Transverse colon (tissue), 4 donors: ENCODE results near the gene MAGI2. TPM values are rescaled to one million over a fixed set of nuclear protein-coding genes. Genes with fewer than 3 reads are reported as not detected.
A peak's percentile ranks its signal among the peaks of the same experiment; 100 is the strongest.

Experiments used
- DNase-seq: peaks from one replicate; pipeline ENCODE4 v3.0.0-alpha.2; 2019
- H3K27ac ChIP-seq, 4 donors: fragments of 200-600 bp; sonication (generic); 2 replicates each; pipeline ENCODE4 v1.5.1; 2016 to 2018; ENCODE audit warnings: inconsistent platforms in 4 of 4
- H3K27me3 ChIP-seq: fragments of 200-600 bp; sonication (generic); 2 replicates; pipeline ENCODE4 v1.5.1; 2017; ENCODE audit warnings: inconsistent platforms
- H3K36me3 ChIP-seq, 4 donors: fragments of 200-600 bp; sonication (generic); 2 replicates each; pipeline ENCODE4 v1.5.1; 2017 to 2019; ENCODE audit warnings: inconsistent platforms in 4 of 4
- H3K4me1 ChIP-seq, 4 donors: fragments of 200-600 bp; sonication (generic); 2 replicates each; pipeline ENCODE4 v1.5.1; 2017 to 2020; ENCODE audit warnings: inconsistent platforms in 4 of 4
- H3K4me3 ChIP-seq, 4 donors: fragments of 200-600 bp; sonication (generic); 1 replicate in 1 of 4; 2 replicates in 3 of 4; pipeline versions ENCODE4 v1.5.1 to v1.6.1; 2017 to 2019; ENCODE audit warnings: inconsistent platforms in 4 of 4
- H3K9me3 ChIP-seq, 2 donors: fragments of 200-600 bp; sonication (generic); 2 replicates each; pipeline ENCODE4 v1.5.1; 2017 to 2019; ENCODE audit warnings: inconsistent platforms in 2 of 2
- CTCF ChIP-seq, 5 experiments: fragments of 200-600 bp in 3 of 5; fragments of 450-650 bp in 2 of 5; sonication (generic) in 3 of 5; IDR thresholded peaks; 1 replicate in 2 of 5; 2 replicates in 3 of 5; pipeline ENCODE4 v1.5.1; 2016 to 2017; ENCODE audit warnings: antibody characterized with exemption in 5 of 5, inconsistent platforms in 3 of 5, mild to moderate bottlenecking in 2 of 5, moderate library complexity in 1 of 5
- EP300 ChIP-seq: sonication (generic); formaldehyde crosslinking; IDR thresholded peaks from one replicate; pipeline ENCODE4 v1.6.1; 2017; ENCODE audit warnings: antibody characterized with exemption, low read depth
- POLR2A ChIP-seq: fragments of 450-650 bp; IDR thresholded peaks from one replicate; pipeline ENCODE4 v1.6.1; 2016; ENCODE audit warnings: antibody characterized with exemption, mild to moderate bottlenecking, moderate library complexity
- POLR2AphosphoS5 ChIP-seq, 3 donors: sonication (generic); formaldehyde crosslinking; IDR thresholded peaks; one replicate each; pipeline ENCODE4 v1.6.1; 2016; ENCODE audit warnings: antibody characterized with exemption in 3 of 3
- WGBS, 2 donors: methylation state at CpG; one replicate each; pipeline ENCODE4 v1.1.5; 2018; ENCODE audit warnings: low coverage in 1 of 2; 5-methylcytosine and 5-hydroxymethylcytosine counted together
- in situ Hi-C, 4 donors: fragments of 200-750 bp; cut with MboI; loops; one replicate each; pipeline versions ENCODE4 v1.15.0 to v1.15.1; 2017; ENCODE audit warnings: low sequenced_read_pairs in 3 of 4, low pct_ligation_motif_present in 1 of 4, low pct_unique_long_range_greater_than_20kb in 1 of 4
- intact Hi-C: fragments of 100-400 bp; cut with DNase I; formaldehyde crosslinking; loops from one replicate; pipeline ENCODE4 v1.15.1; 2023; ENCODE audit warnings: low total_unique reads
- total RNA-seq, 4 donors: library from RNA; depleted of rRNA; stranded (reverse); fragments of >200 nt; gene quantifications; one replicate each; pipeline ENCODE4 v1.1.0, GENCODE V29; 2016

Gene MAGI2
- total RNA-seq, 4 donors from 2014 or later = 1.6 to 9.7 (median 4.1) TPM

GRCh38 chr7:79296553-79297320, 156.7 kb downstream of the MAGI2 start:
- in situ Hi-C loops (loop anchor here in 3 of 4 donors (25.0 kb wide), 2 partner anchors 716 to 741 kb away; no protein-coding TSS in a partner anchor), intact Hi-C loops (no loop called here)
- no peaks in the 10 kb centered on the region for H3K9me3 ChIP-seq
- H3K36me3 ChIP-seq = no peaks in the 10 kb centered on the region
- no peak overlapping the region for H3K4me3 ChIP-seq
- TF ChIP-seq CTCF (IDR thresholded peaks at IDR 0.05) (no peak), POLR2A (no peak), POLR2AphosphoS5 (IDR thresholded peaks at IDR 0.05) (no peak), EP300 (no peak)
- WGBS, 2 donors = 85 to 91% methylated on average over 1 of the region's 1 CpG
- no peak for DNase-seq
- no peaks in the 10 kb centered on the region for H3K27me3 ChIP-seq
- H3K27ac ChIP-seq = no peak overlapping the region
- peaks cover 0 to 4% (median 1%) of the 10 kb centered on the region in 4 donors for H3K4me1 ChIP-seq

- Histone ChIP-seq H3K36me3 (no peaks in the 10 kb centered on the region), H3K27me3 (no peaks in the 10 kb centered on the region), H3K4me1 (peaks cover 0 to 4% (median 1%) of the 10 kb centered on the region in 4 donors), H3K9me3 (no peaks in the 10 kb centered on the region), H3K4me3 (no peak overlapping the region), H3K27ac (no peak overlapping the region)
- TF ChIP-seq POLR2AphosphoS5 (IDR thresholded peaks at IDR 0.05) (no peak), POLR2A (no peak), EP300 (no peak), CTCF (IDR thresholded peaks at IDR 0.05) (no peak)
- in situ Hi-C loops = loop anchor here in 3 of 4 donors (25.0 kb wide), 2 partner anchors 719 to 744 kb away; no protein-coding TSS in a partner anchor
- 45 to 46% methylated on average over 4 to 7 of the region's 7 CpGs for WGBS, 2 donors
- DNase-seq = peak; percentile 40
- intact Hi-C loops = no loop called here
These were observed 159.8 kb downstream of the MAGI2 start for GRCh38 chr7:79293655-79294142.

- no peak for DNase-seq
- H3K36me3 ChIP-seq = no peaks in the 10 kb centered on the region
- H3K4me1 ChIP-seq = peaks cover 0 to 4% (median 1%) of the 10 kb centered on the region in 4 donors
- in situ Hi-C loops = loop anchor here in 3 of 4 donors (25.0 kb wide), 2 partner anchors 719 to 744 kb away; no protein-coding TSS in a partner anchor
- TF ChIP-seq POLR2A (no peak), POLR2AphosphoS5 (IDR thresholded peaks at IDR 0.05) (no peak), CTCF (IDR thresholded peaks at IDR 0.05) (no peak), EP300 (no peak)
- no peak overlapping the region for H3K4me3 ChIP-seq
- H3K27ac ChIP-seq = no peak overlapping the region
- 68 to 69% methylated on average over 2 of the region's 2 CpGs for WGBS, 2 donors
- H3K9me3 ChIP-seq = no peaks in the 10 kb centered on the region
- no peaks in the 10 kb centered on the region for H3K27me3 ChIP-seq
- intact Hi-C loops = no loop called here
These were observed 160.6 kb downstream of the MAGI2 start for GRCh38 chr7:79292834-79293233.

- no peak overlapping the region for H3K27ac ChIP-seq
- H3K9me3 ChIP-seq = no peaks in the 10 kb centered on the region
- intact Hi-C loops (no loop called here), in situ Hi-C loops (loop anchor here in 3 of 4 donors (25.0 kb wide), 2 partner anchors 721 to 746 kb away; no protein-coding TSS in a partner anchor)
- H3K27me3 ChIP-seq = no peaks in the 10 kb centered on the region
- no peak overlapping the region for H3K4me3 ChIP-seq
- TF ChIP-seq POLR2A (no peak), EP300 (no peak), POLR2AphosphoS5 (IDR thresholded peaks at IDR 0.05) (no peak), CTCF (IDR thresholded peaks at IDR 0.05) (no peak)
- no peak for DNase-seq
- H3K36me3 ChIP-seq = no peaks in the 10 kb centered on the region
- H3K4me1 ChIP-seq = peaks cover 0 to 4% (median 1%) of the 10 kb centered on the region in 4 donors
These were observed 162.0 kb downstream of the MAGI2 start for GRCh38 chr7:79291498-79291865.
